Measurements from ENCODE around the gene PLCB1. TPM values are rescaled to one million over a fixed set of nuclear protein-coding genes. Genes with fewer than 3 reads are reported as not detected.

The PLCB1 gene
- total and polyA plus RNA-seq, 10 of the 15 experiments (the other 5 are each of a cell fraction or from before 2014, with no cell fraction given), result 0.05 to 5.3 (median 0.17) TPM; not detected in 1

DNA sequence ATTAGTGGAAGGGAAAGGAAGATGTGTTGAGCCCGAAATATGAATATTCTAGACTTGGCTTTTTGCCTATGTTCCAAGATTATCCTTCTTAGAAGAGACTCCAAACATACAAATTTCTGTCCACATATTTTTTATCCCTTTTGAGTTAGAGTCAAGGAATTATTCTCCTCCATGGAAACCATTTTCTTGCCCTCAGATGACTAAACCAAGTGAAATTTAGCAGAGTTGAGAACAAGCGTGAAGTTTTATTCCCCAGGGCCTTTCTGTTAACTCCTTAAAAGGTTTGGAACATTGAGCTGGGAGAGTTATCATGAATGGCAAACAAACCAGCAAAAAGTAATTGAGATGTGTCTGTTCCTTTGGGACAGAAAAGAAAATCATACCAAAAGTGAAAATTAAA, 650.7 kb downstream of the PLCB1 start (continued):
- TF ChIP-seq, protein P1, sequence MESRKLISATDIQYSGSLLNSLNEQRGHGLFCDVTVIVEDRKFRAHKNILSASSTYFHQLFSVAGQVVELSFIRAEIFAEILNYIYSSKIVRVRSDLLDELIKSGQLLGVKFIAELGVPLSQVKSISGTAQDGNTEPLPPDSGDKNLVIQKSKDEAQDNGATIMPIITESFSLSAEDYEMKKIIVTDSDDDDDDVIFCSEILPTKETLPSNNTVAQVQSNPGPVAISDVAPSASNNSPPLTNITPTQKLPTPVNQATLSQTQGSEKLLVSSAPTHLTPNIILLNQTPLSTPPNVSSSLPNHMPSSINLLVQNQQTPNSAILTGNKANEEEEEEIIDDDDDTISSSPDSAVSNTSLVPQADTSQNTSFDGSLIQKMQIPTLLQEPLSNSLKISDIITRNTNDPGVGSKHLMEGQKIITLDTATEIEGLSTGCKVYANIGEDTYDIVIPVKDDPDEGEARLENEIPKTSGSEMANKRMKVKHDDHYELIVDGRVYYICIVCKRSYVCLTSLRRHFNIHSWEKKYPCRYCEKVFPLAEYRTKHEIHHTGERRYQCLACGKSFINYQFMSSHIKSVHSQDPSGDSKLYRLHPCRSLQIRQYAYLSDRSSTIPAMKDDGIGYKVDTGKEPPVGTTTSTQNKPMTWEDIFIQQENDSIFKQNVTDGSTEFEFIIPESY (IDR thresholded peaks at IDR 0.05), result no peak

DNA sequence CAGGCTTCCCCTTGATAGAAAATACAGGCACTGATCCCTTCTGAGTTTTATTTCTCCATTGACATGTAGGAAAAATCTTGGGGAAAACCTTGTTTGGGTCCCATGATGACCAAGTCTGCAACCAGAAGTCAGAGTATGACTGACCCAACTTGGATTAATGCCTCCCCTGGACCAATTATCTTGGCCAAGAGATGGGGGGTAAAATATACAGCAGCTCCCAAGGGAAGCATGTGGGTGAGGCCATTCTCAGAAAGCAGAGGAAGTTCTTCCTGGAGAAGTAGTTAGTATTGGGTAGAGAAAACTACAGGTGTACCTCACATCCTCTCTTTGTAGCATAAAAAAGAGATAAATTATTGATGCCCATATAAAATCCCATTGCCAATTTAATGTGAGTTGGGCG, 651.7 kb downstream of the PLCB1 start:
- ATAC-seq (no peak), FAIRE-seq (no peak), DNase-seq (ENCODE audit: low read depth, low spot score) (no peak)
- BruUV-seq (replicated peaks), result no TSS peak
- Histone ChIP-seq H3K79me2 (ENCODE audit: control insufficient read depth, insufficient read depth, low read length) (no peaks in the 10 kb centered on the region), H3K9ac (ENCODE audit: control insufficient read depth, insufficient read depth, low read length) (no peak overlapping the region), H3K9me3 (replicated peaks; ENCODE audit: control insufficient read depth, insufficient read depth, low read length) (no peaks in the 10 kb centered on the region), H2AFZ (ENCODE audit: control insufficient read depth, low read depth, low read length) (no peak overlapping the region), H3K36me3 (ENCODE audit: control insufficient read depth in 2 of 2, insufficient read depth in 2 of 2, low read length in 1 of 2) (no peaks in the 10 kb centered on the region), H3K4me2 (ENCODE audit: control insufficient read depth, insufficient read depth) (no peak overlapping the region), H3K27ac (ENCODE audit: control insufficient read depth, insufficient read depth) (no peak overlapping the region), H4K20me1 (ENCODE audit: control insufficient read depth, insufficient read depth) (no peaks in the 10 kb centered on the region), H3K4me3 (no peak overlapping the region), H3K4me1 (ENCODE audit: control insufficient read depth, insufficient read depth, low read length) (no peaks in the 10 kb centered on the region), H3K27me3 (replicated peaks in 1 of 2; ENCODE audit: control insufficient read depth in 2 of 2, insufficient read depth in 2 of 2, low read length in 1 of 2) (no peaks in the 10 kb centered on the region)
- intact Hi-C loops (cut with micrococcal nuclease; ENCODE audit: unreplicated experiment), result no loop called here
- ChIA-PET CTCF (interaction anchor here (0.6 kb wide), 1 partner anchor 29 kb away, joined by 3 read pairs; no protein-coding TSS in a partner anchor), RAD21 (ENCODE audit: unreplicated experiment) (no interaction called here), SMC1A (ENCODE audit: uncharacterized antibody, unreplicated experiment) (interaction anchor here (0.7 kb wide), 1 partner anchor 612 kb away, joined by 3 read pairs; no protein-coding TSS in a partner anchor), POLR2A (no interaction called here)
- WGBS (ENCODE audit: insufficient coverage, insufficient replicate concordance, low lambda C conversion rate, missing lambda C conversion rate), result 0% methylated on average over 1 of the region's 1 CpG
- in situ Hi-C loops (cut with MboI), result no loop called here
- TF ChIP-seq CUX1 (IDR thresholded peaks at IDR 0.05; ENCODE audit: insufficient replicate concordance, low read depth, low read length) (no peak), GATAD2B (conservative IDR thresholded peaks at IDR 0.05; ENCODE audit: low read depth) (no peak), HDAC6 (IDR thresholded peaks at IDR 0.05; ENCODE audit: unreplicated experiment) (no peak), RCOR1 (conservative IDR thresholded peaks at IDR 0.05; ENCODE audit: low read depth, low read length) (no peak), CBX3 (IDR thresholded peaks at IDR 0.05; ENCODE audit: borderline replicate concordance, low read depth) (no peak), PAX5 (IDR thresholded peaks at IDR 0.05; ENCODE audit: borderline replicate concordance, low read depth, low read length) (no peak), EGR1 (IDR thresholded peaks at IDR 0.05; ENCODE audit: borderline replicate concordance in 1 of 2, low read depth in 2 of 2, low read length in 2 of 2) (no peak), YBX1 (IDR thresholded peaks at IDR 0.05) (no peak), ATF7 (IDR thresholded peaks at IDR 0.05; ENCODE audit: low read depth) (no peak), SMAD5 (IDR thresholded peaks at IDR 0.05; ENCODE audit: low read depth) (no peak)
